K562 treated with DMSO at 1 percent for 12 hours (cell line): Measurements from ENCODE around the gene RUBCNL. TPM values are rescaled to one million over a fixed set of nuclear protein-coding genes. Genes with fewer than 3 reads are reported as not detected.

Source experiments
- total RNA-seq: library from RNA; unstranded; fragments of 300-600 nt; gene quantifications from 2 replicates; pipeline ENCODE4 v1.2.3, GENCODE V29; 2022; ENCODE audit not compliant: insufficient read depth

The RUBCNL gene
- total RNA-seq: 1.1 TPM in 1 of 2 replicates, not detected in the other

DNA sequence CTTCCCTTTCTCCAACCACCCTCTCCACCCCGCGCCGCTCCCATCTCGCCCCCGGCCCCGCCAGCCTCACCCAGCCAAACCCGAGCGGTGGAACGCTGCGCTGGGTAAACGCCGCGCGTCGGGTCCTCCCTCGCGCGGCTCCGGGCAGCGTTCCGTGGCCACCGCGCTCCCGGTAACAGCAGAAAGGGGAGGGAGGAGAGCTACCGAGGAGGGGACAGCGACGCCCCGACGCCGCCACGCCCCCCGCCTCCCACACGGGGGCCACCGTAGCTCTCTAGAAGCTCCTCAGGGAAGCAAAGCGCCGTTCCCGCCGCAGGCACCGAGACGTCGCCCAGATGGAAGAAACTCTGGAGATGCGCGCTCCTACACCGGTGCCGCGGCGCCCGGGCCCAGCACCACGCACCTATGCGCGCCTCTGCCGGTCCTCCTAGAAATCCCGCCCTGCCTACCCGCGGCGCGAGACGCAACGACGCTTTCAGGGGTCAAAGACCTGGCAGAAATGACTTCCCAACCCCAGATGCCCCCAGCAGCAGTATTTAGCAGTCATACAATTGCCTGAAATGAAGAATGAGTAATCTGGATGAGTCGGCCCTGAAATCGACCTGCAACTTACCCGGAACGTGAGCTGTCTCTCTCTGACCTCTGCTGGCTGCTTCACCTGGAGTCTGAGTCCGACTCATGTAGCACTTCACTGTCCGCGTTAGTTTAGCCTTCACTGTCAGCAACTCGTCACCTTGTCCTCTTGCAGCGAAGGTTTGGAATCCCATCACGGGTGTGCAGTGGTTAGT lies at the start of gene RUBCNL:
Gene RUBCNL (minus strand): TSS at position 189 of the 788 bp plus-strand sequence. CDS start 14,777 bp downstream, outside the sequence.

Other genes with a start within 250 kb of the RUBCNL start
- gene LCP1, start 205.1 kb downstream of the RUBCNL start, total RNA-seq: 123 and 274 TPM in 2 replicates
- gene LRRC63, start 175.3 kb downstream of the RUBCNL start, total RNA-seq: 0.58 TPM in 1 of 2 replicates, not detected in the other
- 1.9 and 4.5 TPM in 2 replicates for gene LRCH1, start 165.9 kb upstream of the RUBCNL start, total RNA-seq